GM21381 (cell line): ENCODE data around the gene SPATA46.

Experiments
- ATAC-seq: cut with Tn5 transposase; IDR thresholded peaks from one replicate; pipeline ENCODE4 v1.9.1; 2021; ENCODE audit warnings: mild to moderate bottlenecking, moderate library complexity; ENCODE audit not compliant: unreplicated experiment

Gene SPATA46

DNA sequence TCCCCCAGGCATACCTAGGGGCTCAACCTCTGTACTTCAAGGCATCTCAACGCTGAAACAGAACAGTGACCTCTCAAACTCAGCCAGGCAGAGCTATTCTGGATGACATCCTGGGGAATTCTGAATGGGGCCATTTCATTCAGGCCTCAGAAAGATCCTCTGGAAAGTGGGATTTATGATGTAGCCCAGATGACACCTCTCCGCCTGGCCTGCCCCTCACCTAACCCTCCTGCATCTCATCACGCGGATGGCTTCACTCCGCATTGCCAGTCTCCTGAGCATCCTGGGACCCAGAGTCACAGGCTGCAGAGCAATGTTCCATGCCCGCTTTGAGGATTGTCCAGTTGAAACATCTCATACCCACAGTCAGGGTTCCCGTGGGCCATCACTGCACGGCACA lies 1.2 kb downstream of the SPATA46 start:
- no peak for ATAC-seq

DNA sequence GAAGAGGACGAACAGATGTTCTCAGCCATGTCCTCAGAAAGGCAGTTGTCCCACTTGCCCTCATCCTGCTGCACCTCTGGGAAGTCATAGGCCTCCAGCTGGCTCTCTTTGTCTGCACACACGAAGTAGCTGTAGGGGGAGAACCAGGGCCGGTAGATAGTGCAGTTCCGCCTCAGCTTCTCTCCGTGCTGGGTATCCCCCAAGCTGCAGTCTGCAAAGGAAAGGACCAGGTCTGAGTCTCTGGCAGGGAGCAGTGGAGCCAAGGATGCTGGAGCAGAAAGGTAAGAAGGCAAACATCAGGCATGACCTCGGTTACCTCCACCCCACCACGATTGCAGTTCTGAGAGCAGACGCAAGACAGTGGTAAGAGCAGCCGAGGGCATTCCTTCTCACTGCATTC lies 2.2 kb downstream of the SPATA46 start:
- ATAC-seq = no peak

DNA sequence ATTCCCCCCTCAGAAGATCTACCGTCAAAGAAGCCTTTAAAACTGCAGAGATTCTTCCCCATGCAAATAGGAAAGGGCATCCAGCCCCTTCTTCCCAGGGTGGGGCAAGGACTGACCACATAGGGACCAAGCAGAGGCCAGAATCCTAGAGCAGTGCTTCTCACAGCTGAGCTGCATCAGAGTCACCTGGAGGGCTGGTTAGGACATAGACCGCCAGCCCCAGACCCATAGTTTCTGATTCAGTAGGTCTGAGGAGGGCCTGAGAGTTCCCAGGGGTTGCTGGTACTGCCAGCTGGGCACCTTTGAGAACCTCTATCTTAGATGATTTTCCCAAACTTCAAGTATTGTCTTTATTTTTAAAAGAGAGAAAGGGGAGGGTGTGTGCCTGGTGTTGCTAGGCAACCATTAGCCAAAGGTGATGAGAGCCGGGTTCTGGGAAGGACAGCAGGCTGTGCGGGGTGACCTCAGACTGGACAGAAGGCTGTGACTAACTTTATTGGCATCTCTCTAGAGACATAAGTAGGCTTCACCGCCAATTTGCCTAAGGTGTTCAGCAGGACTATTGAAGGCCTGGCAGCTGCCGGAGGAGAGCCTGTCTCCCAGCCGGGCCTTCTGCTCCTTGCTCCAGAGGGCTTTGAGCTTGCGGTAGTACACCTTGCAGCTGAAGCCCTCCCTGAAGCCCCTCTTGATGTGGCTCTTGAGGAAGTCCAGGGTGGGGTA lies 3.0 kb downstream of the SPATA46 start:
- ATAC-seq = no peak

DNA sequence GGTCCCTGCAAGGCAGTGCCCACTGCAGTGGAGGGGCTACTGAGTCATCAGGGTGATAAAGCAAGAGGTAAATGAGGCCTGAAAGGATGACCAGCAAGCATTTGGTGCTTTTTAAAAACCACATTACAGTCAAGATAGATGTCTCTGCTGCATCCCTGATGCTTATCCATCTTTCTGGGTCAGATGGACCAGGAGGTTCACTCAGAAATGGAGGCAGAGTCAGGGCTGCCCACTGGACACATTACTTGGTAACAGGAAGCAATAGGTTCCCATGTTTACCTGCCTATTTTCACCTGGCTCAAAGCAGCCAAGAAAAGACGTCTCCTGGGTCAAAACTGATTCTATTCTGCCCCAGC lies 3.6 kb downstream of the SPATA46 start:
- no peak for ATAC-seq

DNA sequence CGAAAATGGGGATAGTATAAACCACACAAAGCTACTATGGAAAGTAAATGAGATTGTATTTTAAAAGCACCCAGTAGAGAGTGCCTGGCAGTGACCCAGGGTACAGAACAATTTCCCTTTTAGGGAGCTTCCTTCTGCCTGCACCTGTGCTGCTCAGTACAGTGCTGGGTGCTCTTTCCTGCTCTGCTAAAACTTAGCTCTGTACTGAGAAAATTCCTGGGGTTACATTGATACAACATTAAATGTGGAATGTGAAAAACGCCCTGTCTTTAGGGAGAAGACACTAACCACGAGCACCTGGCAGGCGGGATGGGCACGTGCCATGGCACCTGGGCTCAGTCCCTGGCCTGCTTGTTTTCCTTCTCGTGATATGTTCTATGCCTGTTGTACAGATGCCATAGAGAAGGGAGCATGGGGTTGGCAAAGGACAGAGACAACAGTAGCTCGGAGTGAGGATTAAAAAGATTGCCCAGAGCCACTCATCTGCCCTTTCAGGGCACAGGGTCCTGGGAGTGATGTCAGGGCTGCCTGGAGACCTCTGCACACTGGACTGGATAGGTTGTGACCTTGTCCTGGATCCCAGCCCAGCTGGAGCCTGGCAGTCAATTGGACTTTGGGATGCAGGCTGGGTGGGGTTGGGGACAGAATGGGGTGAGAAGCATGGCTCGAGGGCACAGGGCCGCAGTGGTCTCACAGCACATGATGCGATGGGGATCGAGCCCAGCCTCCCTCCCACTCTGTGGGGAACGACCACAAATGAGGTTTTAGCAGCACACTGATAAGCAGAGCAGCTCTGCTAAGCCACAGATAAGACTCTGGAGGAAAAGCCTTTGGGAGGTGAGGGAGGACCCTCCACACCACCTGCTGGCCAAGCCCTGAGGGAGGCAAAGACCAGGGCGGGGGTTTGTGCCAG lies 4.2 kb downstream of the SPATA46 start:
- no peak for ATAC-seq

DNA sequence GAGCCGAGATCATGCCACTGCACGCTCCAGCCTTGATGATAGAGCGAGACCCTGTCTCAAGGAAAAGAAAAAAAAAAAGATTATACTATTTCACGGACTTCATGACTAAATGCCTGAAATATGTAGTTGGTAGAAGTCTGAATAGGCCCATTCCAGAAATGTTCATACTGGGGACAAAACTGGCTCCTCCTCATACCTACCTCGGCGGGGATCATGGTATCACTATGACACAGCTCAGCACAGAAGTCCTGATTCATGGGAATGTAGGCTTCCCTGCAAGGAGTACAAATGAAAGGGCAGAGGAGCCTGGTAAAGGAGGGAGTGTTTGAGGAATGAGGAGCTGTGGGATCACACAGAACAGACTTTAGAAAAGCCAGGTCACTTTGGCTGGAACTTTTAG lies 5.0 kb downstream of the SPATA46 start:
- ATAC-seq = no peak

DNA sequence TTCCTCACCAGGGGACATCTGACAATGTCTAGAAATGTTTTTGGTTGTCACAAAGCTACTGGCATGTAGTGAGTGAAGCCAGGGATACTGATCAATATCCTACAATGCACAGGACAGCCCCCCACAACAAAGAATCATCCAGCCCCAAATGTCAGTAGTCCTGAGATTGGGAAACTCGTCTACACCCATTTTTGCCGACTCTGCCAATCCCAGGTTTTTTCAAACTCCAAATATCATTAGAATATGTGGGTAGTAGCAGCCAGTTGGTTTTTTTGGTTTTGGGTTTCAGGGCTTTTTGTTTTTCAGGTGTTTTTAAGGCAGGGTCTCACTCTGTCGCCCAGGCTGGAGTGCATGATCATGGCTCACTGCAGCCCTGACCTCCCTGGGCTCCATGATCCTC lies 5.9 kb downstream of the SPATA46 start:
- ATAC-seq = no peak

DNA sequence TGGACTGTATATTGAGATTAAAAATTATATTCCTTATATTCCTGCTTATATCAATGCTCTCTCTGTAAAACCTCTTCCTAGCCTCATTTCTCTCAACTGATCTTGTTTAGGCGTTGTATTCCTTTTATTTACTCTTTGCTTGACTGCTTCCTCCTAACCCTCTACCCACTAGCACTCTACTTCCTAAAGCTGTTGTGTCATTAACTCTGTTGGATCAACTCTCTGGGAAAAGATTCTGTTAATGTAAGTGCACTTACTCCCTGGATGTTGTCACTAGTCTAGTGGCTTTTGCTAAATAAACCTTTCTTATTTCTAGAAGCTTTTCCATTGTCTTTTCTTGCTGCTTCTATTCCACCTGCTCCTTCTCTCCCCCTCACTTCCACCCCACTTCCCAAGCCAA lies 6.5 kb downstream of the SPATA46 start:
- no peak for ATAC-seq

DNA sequence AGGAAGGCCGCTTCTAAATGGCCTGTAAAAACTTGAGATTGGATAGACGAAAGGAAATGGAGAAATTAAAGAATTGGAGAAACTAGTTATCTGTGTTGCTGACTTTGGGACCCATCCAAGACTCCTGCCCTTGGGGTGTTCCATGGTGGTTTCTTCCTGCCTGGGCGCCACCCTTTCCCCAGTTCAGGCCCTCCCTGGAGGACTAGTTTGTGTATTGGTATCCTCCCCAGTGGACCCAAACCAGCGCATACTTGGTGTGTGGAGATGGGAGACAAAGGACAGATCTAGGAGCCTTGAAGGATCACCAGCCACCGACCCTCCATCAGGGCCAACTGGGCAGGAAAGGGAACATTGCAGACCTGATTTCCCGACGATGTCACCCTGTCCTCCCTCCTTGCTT lies 7.1 kb downstream of the SPATA46 start:
- no peak for ATAC-seq

DNA sequence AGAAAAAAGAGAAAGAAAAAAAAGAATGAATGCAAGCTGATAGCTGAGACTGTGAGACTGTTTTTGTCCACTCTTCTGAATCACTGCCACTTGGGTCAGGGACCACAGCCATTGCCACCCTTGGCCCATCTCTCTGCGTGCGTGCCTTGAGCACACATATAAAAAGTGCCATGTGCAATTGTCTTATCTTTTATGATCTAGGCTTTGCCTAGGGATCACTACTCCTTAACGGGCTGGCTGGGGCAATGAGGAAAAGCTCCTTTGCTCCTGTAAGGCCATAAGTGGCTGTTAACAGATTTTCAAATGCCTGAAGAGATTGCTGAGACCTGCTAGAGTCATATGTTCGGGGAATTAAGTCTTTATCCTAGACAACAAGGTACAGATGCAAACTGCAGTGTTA lies 8.2 kb downstream of the SPATA46 start:
- ATAC-seq = no peak

DNA sequence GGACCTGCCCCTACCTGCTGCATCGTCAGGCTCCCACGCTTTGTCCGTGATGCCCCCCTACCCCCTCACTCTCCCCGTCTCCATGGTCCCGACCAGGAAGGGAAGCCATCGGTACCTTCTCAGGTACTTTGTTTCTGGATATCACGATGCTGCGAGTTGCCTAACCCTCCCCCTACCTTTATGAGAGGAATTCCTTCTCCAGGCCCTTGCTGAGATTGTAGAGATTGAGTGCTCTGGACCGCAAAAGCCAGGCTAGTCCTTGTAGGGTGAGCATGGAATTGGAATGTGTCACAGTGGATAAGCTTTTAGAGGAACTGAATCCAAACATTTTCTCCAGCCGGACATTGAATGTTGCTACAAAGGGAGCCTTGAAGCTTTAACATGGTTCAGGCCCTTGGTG lies 8.9 kb downstream of the SPATA46 start:
- ATAC-seq = no peak

DNA sequence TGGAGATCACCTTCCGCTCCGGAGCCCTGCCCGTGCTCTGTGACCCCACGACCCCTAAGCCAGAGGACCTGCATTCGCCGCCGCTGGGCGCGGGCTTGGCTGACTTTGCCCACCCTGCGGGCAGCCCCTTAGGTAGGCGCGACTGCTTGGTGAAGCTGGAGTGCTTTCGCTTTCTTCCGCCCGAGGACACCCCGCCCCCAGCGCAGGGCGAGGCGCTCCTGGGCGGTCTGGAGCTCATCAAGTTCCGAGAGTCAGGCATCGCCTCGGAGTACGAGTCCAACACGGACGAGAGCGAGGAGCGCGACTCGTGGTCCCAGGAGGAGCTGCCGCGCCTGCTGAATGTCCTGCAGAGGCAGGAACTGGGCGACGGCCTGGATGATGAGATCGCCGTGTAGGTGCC lies 9.6 kb downstream of the SPATA46 start:
- ATAC-seq = no peak

DNA sequence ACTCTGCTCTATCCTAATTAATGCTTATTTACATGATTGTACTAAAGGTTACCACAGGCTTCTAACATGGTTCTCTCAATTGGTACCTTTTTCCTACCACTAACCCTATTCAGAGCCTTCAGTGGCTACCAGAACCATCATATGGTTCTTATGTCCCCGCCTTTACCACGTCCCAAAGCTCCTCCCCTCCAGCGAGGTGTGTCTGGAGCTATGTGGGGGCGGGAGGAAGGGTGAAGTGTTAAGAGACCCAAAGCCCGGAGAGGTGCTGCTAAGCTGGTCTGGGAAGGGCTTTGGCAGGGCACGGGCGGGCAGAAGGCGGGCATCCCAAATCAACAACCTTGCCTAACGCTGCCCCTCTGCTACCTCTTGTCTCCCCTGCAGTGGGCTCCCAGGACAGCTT lies 10.0 kb downstream of the SPATA46 start:
- no peak for ATAC-seq

DNA sequence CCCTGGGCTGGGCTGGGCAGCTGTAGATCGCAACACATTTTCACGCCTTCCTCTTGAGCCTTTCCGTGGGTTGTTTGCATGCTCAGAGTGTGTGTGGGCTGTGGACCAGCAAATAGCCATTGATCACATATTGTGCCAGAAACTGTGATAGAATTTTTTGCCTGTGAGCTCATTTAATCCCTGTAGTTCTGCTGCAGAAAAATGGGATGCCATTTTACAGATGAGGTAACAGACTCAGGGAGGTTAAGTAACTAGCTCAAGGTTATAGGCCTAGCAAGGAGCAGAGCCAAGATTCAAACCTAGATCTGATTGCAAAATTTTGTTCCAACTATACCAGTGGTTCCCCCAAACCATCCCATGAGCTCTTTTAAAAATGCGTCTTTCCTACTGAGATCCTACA lies 10.5 kb downstream of the SPATA46 start:
- no peak for ATAC-seq

DNA sequence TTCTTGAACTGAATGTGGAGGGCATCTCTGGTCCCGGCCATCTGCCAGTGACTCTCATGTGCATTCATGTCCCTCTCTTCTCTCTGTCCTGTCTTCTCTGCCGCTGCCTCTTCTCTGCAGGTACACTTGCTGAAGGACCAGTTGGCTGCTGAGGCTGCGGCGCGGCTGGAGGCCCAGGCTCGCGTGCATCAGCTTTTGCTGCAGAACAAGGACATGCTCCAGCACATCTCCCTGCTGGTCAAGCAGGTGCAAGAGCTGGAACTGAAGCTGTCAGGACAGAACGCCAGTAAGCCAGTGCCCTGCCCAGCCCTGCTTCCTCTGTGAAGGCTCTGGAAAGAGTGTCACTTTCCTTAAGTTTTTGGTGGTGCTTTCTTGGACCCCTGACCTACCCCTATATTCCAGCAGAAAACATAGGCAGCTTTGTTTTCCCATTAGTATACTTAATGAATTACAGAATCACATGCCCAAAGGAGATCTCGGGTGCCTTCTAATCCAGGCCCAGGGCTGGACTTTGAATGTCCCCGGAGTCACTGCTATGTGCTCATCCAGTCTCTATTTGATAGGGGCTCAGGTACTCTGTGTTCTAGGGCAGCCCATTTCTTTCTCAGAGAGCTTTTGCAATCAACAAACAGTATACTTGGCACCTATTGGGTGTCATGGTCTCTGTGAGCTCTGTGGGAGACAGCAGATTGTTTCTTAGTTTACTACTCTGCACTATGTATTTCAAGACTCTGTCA lies 11.2 kb downstream of the SPATA46 start:
- no peak for ATAC-seq

DNA sequence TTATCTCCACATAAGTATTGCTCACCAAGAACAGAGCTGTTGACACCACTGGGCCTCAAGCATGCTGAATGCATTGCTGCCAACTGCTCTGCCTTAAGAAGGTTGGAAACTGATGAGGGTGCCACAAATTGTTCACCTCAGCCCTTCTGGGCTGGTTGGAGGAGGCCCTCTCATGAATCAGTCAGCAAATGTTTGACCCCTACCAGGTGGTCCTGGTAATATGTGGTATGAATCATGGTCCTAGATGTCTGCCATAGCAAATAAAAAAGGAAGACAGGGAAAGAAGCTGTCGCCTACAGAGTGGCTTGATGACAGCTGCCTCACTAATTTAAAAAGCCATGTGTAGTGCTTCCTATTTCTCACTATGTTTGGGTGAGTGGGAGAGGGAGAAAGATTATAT lies 12.2 kb downstream of the SPATA46 start:
- no peak for ATAC-seq

DNA sequence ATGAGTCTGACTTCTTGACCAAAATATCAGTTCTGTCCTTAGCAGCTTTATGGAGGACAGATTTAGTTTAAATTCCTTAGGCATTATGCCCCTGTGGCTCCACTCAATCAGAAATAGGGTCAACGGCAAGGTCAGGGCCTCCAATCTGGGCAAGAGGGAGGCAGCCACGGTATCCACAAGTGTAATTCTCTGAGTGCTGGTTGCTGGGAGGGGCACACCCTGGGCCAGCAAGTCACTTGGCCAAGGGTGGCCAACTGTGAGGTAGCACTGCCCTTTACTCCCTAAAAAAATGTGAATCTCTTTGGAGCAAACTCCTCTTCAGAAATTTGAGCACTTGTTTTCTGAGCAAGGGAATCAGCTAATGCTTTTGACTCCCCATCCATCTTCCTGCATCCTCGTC lies 12.8 kb downstream of the SPATA46 start:
- no peak for ATAC-seq

DNA sequence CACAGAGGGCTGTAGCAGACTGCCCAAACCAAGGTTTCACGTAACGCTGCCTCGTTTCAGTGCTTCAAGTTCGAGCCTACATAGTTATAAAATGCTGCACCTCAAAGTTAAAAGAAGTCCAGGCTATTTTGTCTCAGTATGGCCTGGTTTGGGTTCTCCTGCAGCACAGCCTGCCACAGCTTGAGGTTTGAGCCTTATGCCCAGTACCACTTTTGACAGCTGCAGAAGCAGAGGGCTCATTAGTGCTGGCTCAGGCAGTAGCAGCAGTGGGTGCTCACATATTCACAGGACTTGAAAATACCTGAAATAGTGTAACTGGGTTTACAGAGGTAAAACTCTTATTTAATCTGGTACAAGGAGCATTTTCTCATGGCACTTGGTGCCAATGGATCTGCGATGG lies 15.3 kb downstream of the SPATA46 start:
- ATAC-seq = peak; percentile 21

DNA sequence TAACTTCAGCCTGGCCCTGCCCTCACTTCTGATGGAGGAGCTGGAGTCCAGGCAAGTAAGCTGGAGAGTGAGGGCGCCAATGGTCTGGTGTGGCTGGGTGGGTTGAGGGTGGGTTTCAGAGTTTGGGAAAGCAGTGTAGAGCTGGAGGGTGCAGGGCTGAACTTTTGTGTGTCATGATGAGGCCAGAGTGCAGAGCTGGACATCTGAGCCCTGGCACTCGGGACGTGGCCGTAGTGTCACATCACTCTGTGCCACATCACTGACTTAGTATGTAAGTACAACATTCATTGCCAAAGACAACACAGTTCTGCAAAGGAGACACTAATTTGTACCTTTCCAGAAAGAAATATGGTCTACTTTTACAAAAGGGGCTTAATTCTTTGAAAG lies 15.8 kb downstream of the SPATA46 start:
- ATAC-seq = no peak

DNA sequence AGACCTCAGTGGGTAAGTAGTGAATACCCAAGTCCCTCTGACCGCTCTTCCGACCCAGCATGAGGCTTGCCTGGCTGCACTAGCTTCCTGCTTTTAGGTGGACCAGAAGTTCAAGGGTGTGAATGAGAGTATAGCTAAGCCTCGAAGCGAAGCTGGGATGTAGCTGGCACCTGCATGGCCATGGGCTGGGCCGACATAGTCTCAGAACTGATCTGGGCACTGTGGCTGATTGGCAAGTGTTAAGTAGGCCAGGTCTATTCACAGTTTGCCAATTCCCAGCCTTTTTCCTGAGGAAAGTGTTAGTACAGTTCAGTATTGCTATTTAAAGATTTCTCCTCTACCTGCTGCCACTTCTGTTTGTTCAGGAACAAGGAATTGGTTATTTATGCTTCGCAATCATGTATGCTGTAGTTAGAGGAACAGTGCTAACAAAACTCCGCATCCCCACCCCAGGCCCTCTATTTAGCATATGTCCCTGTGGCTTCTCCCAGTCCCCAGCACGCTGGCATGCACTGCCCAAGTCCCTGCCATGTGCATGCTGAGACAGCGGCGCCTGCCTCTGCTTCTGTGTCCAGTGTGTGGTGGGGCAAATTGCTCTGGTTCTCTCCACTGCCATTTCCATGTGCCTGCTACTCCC lies 16.3 kb downstream of the SPATA46 start:
- no peak for ATAC-seq

DNA sequence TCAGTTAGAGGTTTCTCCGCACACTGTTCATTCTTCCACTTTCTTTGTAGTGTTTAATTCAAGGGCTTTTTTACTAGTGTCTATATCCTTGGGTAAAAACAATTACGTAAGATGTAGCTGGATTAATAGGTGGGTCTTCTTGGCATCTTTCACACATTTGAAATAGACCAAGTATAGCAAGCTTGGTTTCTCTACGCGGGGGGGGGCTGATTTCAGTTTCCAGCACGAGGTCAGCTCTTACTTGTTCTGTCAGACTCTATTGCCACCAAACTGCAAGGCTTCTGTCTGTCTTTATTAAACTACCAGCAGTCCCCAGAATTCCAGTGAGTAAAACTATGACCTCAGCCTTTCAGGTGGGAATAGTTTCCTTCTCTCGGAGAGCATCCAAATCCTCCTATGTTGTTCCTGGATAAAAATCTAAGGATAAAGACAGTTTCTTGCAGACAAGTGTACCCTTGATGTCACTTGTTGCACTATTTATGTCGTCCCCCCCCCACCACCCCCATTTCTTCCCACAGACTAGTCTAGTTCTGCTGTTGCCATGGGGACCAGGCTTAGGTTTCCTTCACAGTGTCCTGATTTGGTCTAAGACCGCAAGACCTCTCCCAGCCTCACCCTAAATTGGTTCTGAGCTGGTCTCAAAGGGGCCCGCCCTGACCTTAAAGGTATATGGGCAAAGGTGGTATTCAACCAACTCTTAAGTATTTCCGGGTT lies 17.0 kb downstream of the SPATA46 start:
- ATAC-seq = no peak
